Caco-2 (cell line): ENCODE results near the gene MROH7. TPM values are rescaled to one million over a fixed set of nuclear protein-coding genes. Genes with fewer than 3 reads are reported as not detected.

ENCODE experiments used
- BruUV-seq: library from RNA; stranded (reverse); fragments of 400-500 nt; replicated peaks from 2 replicates; lab custom pipeline; 2021; lab: Mats Ljungman, UMichigan
- CTCF ChIA-PET: fragments of 300-600 bp; sonication (Branson Sonifier 250); formaldehyde crosslinking; loops from one replicate; lab custom pipeline; 2022; ENCODE audit warnings: antibody characterized with exemption; lab: Charles Lee
- POLR2A ChIA-PET: fragments of 300-600 bp; sonication (Branson Sonifier 250); formaldehyde crosslinking; loops from one replicate; lab custom pipeline; 2022; ENCODE audit warnings: antibody characterized with exemption; lab: Charles Lee
- DNase-seq, 2 experiments: peaks; one replicate each; pipeline versions ENCODE4 v3.0.0 to v3.0.0-alpha.2; 2020 to 2022
- H3K27me3 ChIP-seq: replicated peaks from 2 replicates; pipeline ENCODE4 v1.6.0; 2011; ENCODE audit warnings: low read length; ENCODE audit not compliant: control insufficient read depth, insufficient read depth
- H3K36me3 ChIP-seq: 2 replicates; pipeline ENCODE4 v1.5.1; 2011; ENCODE audit warnings: low read length; ENCODE audit not compliant: control insufficient read depth, insufficient read depth
- H3K4me1 ChIP-seq: fragments of 250-450 bp; sonication (Bioruptor Pico); 2 replicates; pipeline ENCODE4 v1.5.1; 2020; ENCODE audit warnings: mild to moderate bottlenecking
- H3K4me3 ChIP-seq: 2 replicates; pipeline ENCODE4 v1.5.1; 2011; ENCODE audit warnings: low read depth, mild to moderate bottlenecking, control low read depth, low read length
- H3K9me3 ChIP-seq: fragments of 250-450 bp; sonication (Bioruptor Pico); 2 replicates; pipeline ENCODE4 v1.5.1; 2020; ENCODE audit warnings: mild to moderate bottlenecking, moderate library complexity
- H3K27ac Mint-ChIP-seq: one replicate; pipeline ENCODE4 v1.8.0; 2022; ENCODE audit warnings: mixed read lengths; ENCODE audit not compliant: unreplicated experiment
- H3K27me3 Mint-ChIP-seq: one replicate; pipeline ENCODE4 v1.8.0; 2022; ENCODE audit warnings: mixed read lengths; ENCODE audit not compliant: insufficient read depth, unreplicated experiment
- H3K36me3 Mint-ChIP-seq: one replicate; pipeline ENCODE4 v1.8.0; 2022; ENCODE audit warnings: mild to moderate bottlenecking, mixed read lengths; ENCODE audit not compliant: insufficient read depth, unreplicated experiment
- H3K4me1 Mint-ChIP-seq: one replicate; pipeline ENCODE4 v1.8.0; 2022; ENCODE audit warnings: low read depth, mixed read lengths; ENCODE audit not compliant: unreplicated experiment
- H3K4me3 Mint-ChIP-seq: one replicate; pipeline ENCODE4 v1.8.0; 2022; ENCODE audit warnings: mild to moderate bottlenecking, moderate library complexity, mixed read lengths; ENCODE audit not compliant: unreplicated experiment
- H3K9me3 Mint-ChIP-seq: one replicate; pipeline ENCODE4 v1.8.0; 2022; ENCODE audit warnings: mixed read lengths; ENCODE audit not compliant: unreplicated experiment
- CTCF ChIP-seq, 2 experiments: fragments of 200-600 bp in 1 of 2; IDR thresholded peaks; 1 replicate in 1 of 2; 2 replicates in 1 of 2; pipeline versions ENCODE4 v1.5.1 to v1.8.0; 2011 to 2022; ENCODE audit warnings: antibody characterized with exemption in 1 of 2, control low read depth in 1 of 2, inconsistent platforms in 1 of 2, low read depth in 1 of 2, low read length in 1 of 2, mild to moderate bottlenecking in 1 of 2, moderate library complexity in 1 of 2; ENCODE audit not compliant: insufficient read depth in 1 of 2, severe bottlenecking in 1 of 2, unreplicated experiment in 1 of 2
- intact Hi-C: fragments of 100-400 bp; cut with micrococcal nuclease; formaldehyde crosslinking; loops from one replicate; pipeline ENCODE4 v1.10.0; 2022; ENCODE audit not compliant: unreplicated experiment
- total RNA-seq: library from RNA; stranded (reverse); gene quantifications from 2 replicates; pipeline ENCODE4 v1.2.3, GENCODE V29; 2022

Gene MROH7
- total RNA-seq, 1 experiment from 2014 or later: not detected

GRCh38 chr1:54602554-54602953 is 39.0 kb upstream of the MROH7 start:
- Histone ChIP-seq H3K9me3 (no peaks in the 10 kb centered on the region), H3K4me1 (no peaks in the 10 kb centered on the region), H3K36me3 (no peaks in the 10 kb centered on the region), H3K4me3 (no peak overlapping the region), H3K27me3 (no peaks in the 10 kb centered on the region)
- DNase-seq: no peak
- Mint-ChIP-seq H3K36me3 (peaks cover 5% of the 10 kb centered on the region), H3K4me3 (no peak overlapping the region), H3K4me1 (no peaks in the 10 kb centered on the region), H3K9me3 (no peaks in the 10 kb centered on the region), H3K27me3 (no peaks in the 10 kb centered on the region), H3K27ac (no peak overlapping the region)
- BruUV-seq: no TSS peak
- POLR2A ChIA-PET: no interaction called here
- intact Hi-C loops: no loop called here
- CTCF ChIA-PET: no interaction called here
- no peak for TF ChIP-seq CTCF (IDR thresholded peaks at IDR 0.05; ENCODE audit: insufficient read depth in 1 of 2, low read depth in 1 of 2, low read length in 1 of 2, severe bottlenecking in 1 of 2, unreplicated experiment in 1 of 2)

- no TSS peak for BruUV-seq
- Mint-ChIP-seq H3K36me3 (peaks cover 5% of the 10 kb centered on the region), H3K4me1 (no peaks in the 10 kb centered on the region), H3K9me3 (no peaks in the 10 kb centered on the region), H3K27ac (no peak overlapping the region), H3K4me3 (no peak overlapping the region), H3K27me3 (no peaks in the 10 kb centered on the region)
- Histone ChIP-seq H3K36me3 (no peaks in the 10 kb centered on the region), H3K9me3 (no peaks in the 10 kb centered on the region), H3K27me3 (no peaks in the 10 kb centered on the region), H3K4me3 (no peak overlapping the region), H3K4me1 (no peaks in the 10 kb centered on the region)
- ChIA-PET POLR2A (no interaction called here), CTCF (no interaction called here)
- no peak for TF ChIP-seq CTCF (IDR thresholded peaks at IDR 0.05; ENCODE audit: insufficient read depth in 1 of 2, low read depth in 1 of 2, low read length in 1 of 2, severe bottlenecking in 1 of 2, unreplicated experiment in 1 of 2)
- DNase-seq: no peak
- intact Hi-C loops: no loop called here
These were observed 38.3 kb upstream of the MROH7 start for GRCh38 chr1:54603241-54603640.

GRCh38 chr1:54604051-54604450 is 37.5 kb upstream of the MROH7 start:
- Histone ChIP-seq H3K4me1 (no peaks in the 10 kb centered on the region), H3K4me3 (no peak overlapping the region), H3K27me3 (no peaks in the 10 kb centered on the region), H3K36me3 (no peaks in the 10 kb centered on the region), H3K9me3 (no peaks in the 10 kb centered on the region)
- H3K9me3 Mint-ChIP-seq: no peaks in the 10 kb centered on the region
- CTCF ChIA-PET: no interaction called here
- no TSS peak for BruUV-seq
- POLR2A ChIA-PET: no interaction called here
- DNase-seq: no peak
- intact Hi-C loops: no loop called here
- H3K27ac Mint-ChIP-seq: no peak overlapping the region
- no peaks in the 10 kb centered on the region for H3K27me3 Mint-ChIP-seq
- no peak overlapping the region for H3K4me3 Mint-ChIP-seq
- peaks cover 5% of the 10 kb centered on the region for H3K36me3 Mint-ChIP-seq
- no peak for TF ChIP-seq CTCF (IDR thresholded peaks at IDR 0.05; ENCODE audit: insufficient read depth in 1 of 2, low read depth in 1 of 2, low read length in 1 of 2, severe bottlenecking in 1 of 2, unreplicated experiment in 1 of 2)
- no peaks in the 10 kb centered on the region for H3K4me1 Mint-ChIP-seq
